Measurements from ENCODE around the gene INSM1. TPM values are rescaled to one million over a fixed set of nuclear protein-coding genes. Genes with fewer than 3 reads are reported as not detected.

Gene INSM1, protein sequence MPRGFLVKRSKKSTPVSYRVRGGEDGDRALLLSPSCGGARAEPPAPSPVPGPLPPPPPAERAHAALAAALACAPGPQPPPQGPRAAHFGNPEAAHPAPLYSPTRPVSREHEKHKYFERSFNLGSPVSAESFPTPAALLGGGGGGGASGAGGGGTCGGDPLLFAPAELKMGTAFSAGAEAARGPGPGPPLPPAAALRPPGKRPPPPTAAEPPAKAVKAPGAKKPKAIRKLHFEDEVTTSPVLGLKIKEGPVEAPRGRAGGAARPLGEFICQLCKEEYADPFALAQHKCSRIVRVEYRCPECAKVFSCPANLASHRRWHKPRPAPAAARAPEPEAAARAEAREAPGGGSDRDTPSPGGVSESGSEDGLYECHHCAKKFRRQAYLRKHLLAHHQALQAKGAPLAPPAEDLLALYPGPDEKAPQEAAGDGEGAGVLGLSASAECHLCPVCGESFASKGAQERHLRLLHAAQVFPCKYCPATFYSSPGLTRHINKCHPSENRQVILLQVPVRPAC
- not detected in 2 replicates for total RNA-seq (2014; rRNA removed; shearing (Covaris generic); ENCODE audit: low replicate concordance)

DNA sequence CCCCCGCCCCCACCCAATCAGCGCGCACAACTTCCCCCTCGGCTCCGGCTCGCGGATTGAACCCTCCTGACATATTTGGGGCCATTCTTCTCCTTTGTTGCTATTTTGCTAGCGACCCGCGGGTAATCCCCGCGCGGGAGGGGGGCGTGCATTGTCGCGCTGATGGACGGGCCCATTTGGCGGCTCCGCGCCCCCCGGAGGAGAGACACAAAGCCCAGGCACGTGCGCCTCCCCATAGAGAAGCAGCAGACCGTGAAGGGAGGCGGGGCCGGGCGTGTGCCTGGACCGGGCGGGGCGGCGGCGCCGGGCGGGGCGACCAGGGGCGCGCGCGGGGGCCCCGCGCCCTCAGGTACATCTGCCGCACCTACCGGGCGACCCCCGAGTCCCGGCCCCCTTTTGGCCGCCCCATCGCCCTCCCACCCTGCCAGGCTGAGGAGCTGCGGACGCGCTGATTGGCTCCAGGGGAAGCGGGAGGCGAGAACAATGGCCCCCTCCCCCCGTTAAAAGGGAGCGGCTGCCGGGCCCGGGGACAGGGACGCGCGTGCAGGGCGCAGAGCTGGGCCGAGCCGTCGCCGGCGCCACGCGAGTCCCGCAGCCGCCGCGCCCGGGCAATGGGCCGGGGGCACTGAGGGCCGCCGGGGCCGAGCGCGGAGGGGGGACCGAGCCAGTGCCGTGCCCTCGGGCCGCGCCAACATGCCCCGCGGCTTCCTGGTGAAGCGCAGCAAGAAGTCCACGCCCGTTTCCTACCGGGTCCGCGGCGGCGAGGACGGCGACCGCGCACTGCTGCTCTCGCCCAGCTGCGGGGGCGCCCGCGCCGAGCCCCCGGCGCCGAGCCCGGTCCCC lies at the start of gene INSM1:
INSM1 (plus strand) TSS at position 530 of the 843 bp plus-strand sequence; CDS start at position 694, 164 bp downstream.
- Histone ChIP-seq H3K4me1 (ENCODE audit: low read length) (no peaks in the 10 kb centered on the region), H3K9me2 (replicated peaks; ENCODE audit: insufficient read depth, low read length) (no peaks in the 10 kb centered on the region), H3K4me3 (ENCODE audit: low read length) (no peak within 1 kb of the TSS), H3K79me2 (ENCODE audit: low read length) (no peaks in the 10 kb centered on the region), H3K4me2 (ENCODE audit: low read depth, low read length, poor library complexity, severe bottlenecking) (no peak within 1 kb of the TSS), H3K27me3 (ENCODE audit: low read length) (no peaks in the 10 kb centered on the region), H3K36me3 (ENCODE audit: insufficient read depth, low read length) (no peaks in the 10 kb centered on the region), H3K9ac (ENCODE audit: low read length) (no peak within 1 kb of the TSS), H3K27ac (ENCODE audit: low read length) (no peak within 1 kb of the TSS), H3K9me3 (ENCODE audit: low read length) (no peaks in the 10 kb centered on the region), H4K20me1 (ENCODE audit: insufficient read depth, low read depth, low read length) (no peaks in the 10 kb centered on the region), H2AFZ (ENCODE audit: low read length) (no peak within 1 kb of the TSS)
- DNase-seq: no peak

DNA sequence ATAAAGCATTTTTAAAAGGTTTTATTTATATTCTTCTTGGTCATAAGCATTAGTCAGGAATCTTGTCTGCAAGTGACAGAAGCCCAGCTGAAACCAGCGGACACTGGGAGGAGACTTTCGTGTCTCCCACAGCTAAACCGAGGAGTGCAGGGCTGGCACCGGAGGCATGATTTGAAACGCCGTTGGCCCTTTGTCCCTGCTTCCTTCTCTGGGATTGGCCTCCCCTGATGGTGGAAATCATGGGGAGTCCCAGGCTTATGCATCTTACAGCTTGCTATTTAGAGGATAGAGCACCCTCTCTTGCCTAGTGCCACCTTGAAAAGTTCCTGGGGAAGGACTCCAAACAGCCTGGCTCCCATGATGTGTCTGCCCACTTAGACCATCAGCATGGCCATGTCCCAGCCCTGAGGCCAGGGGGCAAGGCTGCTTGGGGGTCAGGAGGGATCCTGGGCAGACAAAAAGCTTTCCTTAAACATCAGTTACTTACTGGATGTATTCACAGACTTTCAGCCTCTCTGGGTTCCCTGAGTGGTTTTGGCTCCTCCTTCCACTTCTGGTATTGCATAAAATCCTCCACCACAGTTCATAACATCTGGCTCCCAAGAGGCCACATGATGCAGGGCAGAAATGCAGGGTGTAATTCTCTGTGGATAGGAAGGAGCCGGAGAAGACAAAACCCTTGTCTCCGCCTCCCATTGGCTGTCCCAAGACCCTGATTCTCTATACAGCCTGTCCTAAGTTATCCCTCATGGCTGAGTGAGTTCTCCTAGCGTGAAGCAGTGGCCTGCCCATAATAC lies 49.3 kb upstream of the INSM1 start:
- H3K79me2 ChIP-seq (ENCODE audit: low read length): no peaks in the 10 kb centered on the region
- no peaks in the 10 kb centered on the region for H3K9me3 ChIP-seq (ENCODE audit: low read length)
- no peak for DNase-seq
- no peak overlapping the region for H3K9ac ChIP-seq (ENCODE audit: low read length)
- no peak overlapping the region for H3K4me3 ChIP-seq (ENCODE audit: low read length)
- no peaks in the 10 kb centered on the region for H3K27me3 ChIP-seq (ENCODE audit: low read length)
- H3K4me2 ChIP-seq (ENCODE audit: low read depth, low read length, poor library complexity, severe bottlenecking): no peak overlapping the region
- H3K36me3 ChIP-seq (ENCODE audit: insufficient read depth, low read length): no peaks in the 10 kb centered on the region
- no peak overlapping the region for H2AFZ ChIP-seq (ENCODE audit: low read length)
- no peaks in the 10 kb centered on the region for H4K20me1 ChIP-seq (ENCODE audit: insufficient read depth, low read depth, low read length)
- H3K27ac ChIP-seq (ENCODE audit: low read length): no peak overlapping the region
- no peaks in the 10 kb centered on the region for H3K9me2 ChIP-seq (replicated peaks; ENCODE audit: insufficient read depth, low read length)
- H3K4me1 ChIP-seq (ENCODE audit: low read length): peaks cover 6% of the 10 kb centered on the region

DNA sequence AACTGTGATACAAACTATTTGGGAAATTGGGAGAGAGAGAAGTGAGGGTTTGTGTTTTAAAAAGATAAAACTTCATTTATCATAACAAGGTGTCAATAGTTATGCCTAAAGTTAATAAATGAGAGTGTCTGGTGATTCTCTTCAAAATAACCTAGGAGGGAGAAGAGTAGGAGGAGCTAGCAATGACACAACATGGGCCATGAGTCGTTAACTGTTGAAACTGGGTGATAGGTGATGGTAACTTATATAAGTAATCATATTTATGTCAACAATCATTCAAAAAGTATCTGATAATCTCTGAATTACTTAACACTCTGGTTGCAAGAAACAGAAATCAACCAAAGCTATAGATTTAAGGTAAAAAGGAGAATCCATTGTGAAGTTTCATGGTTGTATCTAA lies 46.8 kb upstream of the INSM1 start:
- Histone ChIP-seq H3K4me2 (ENCODE audit: low read depth, low read length, poor library complexity, severe bottlenecking) (no peak overlapping the region), H3K36me3 (ENCODE audit: insufficient read depth, low read length) (no peaks in the 10 kb centered on the region), H3K9me3 (ENCODE audit: low read length) (no peaks in the 10 kb centered on the region)

DNA sequence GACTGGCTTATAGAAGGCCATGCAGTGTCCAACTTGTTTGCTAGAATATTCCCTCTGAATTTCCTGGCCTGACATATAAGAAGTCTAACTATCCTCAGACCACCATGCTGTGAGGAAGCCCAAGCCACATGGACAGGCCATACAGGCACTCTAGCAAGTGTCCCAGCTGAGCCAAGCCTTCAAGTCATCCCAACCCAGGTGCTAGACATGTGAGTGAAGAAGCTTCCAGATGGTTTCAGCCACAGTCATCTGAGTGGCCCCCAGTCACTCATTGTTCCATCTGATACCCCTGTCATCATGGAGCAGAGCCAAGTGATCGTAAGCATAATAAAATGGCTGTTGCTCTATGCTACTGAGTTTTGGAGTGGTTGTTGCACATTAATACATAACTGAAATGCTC lies 46.0 kb upstream of the INSM1 start:
- Histone ChIP-seq H3K36me3 (ENCODE audit: insufficient read depth, low read length) (no peaks in the 10 kb centered on the region), H3K9me3 (ENCODE audit: low read length) (no peaks in the 10 kb centered on the region), H3K9me2 (replicated peaks; ENCODE audit: insufficient read depth, low read length) (no peaks in the 10 kb centered on the region), H3K4me2 (ENCODE audit: low read depth, low read length, poor library complexity, severe bottlenecking) (no peak overlapping the region), H3K4me3 (ENCODE audit: low read length) (no peak overlapping the region), H4K20me1 (ENCODE audit: insufficient read depth, low read depth, low read length) (no peaks in the 10 kb centered on the region), H3K9ac (ENCODE audit: low read length) (no peak overlapping the region), H3K27ac (ENCODE audit: low read length) (no peak overlapping the region), H3K79me2 (ENCODE audit: low read length) (no peaks in the 10 kb centered on the region), H2AFZ (ENCODE audit: low read length) (no peak overlapping the region), H3K4me1 (ENCODE audit: low read length) (peaks cover 6% of the 10 kb centered on the region), H3K27me3 (ENCODE audit: low read length) (no peaks in the 10 kb centered on the region)
- no peak for DNase-seq

More for the DNA sequence above, 46.8 kb upstream of the INSM1 start:
- H3K4me3 ChIP-seq (ENCODE audit: low read length): no peak overlapping the region
- no peak overlapping the region for H3K27ac ChIP-seq (ENCODE audit: low read length)
- H4K20me1 ChIP-seq (ENCODE audit: insufficient read depth, low read depth, low read length): no peaks in the 10 kb centered on the region
- H3K9ac ChIP-seq (ENCODE audit: low read length): no peak overlapping the region
- no peaks in the 10 kb centered on the region for H3K27me3 ChIP-seq (ENCODE audit: low read length)
- H3K4me1 ChIP-seq (ENCODE audit: low read length): peaks cover 6% of the 10 kb centered on the region
- H3K9me2 ChIP-seq (replicated peaks; ENCODE audit: insufficient read depth, low read length): no peaks in the 10 kb centered on the region
- no peaks in the 10 kb centered on the region for H3K79me2 ChIP-seq (ENCODE audit: low read length)
- DNase-seq: no peak
- H2AFZ ChIP-seq (ENCODE audit: low read length): no peak overlapping the region

DNA sequence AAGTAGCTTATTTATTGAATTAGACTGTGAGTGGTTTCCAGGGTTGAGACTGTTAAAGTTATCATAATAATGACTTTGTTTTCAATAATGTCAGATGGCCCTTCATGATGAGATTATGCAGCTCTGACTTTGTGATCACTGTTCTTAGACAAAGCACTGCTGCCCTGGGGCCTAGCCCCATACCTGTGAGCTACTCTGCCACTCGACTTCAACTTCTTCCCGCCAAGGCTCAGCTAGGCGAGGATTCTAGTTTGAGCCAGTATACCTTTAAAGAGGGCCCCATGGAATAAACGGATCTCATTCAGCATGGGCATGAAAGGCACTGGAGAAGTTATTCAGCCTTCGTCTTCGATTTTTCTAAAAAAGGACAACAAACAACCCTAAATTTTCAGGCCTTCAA lies 45.0 kb upstream of the INSM1 start:
- Histone ChIP-seq H3K9me3 (ENCODE audit: low read length) (no peaks in the 10 kb centered on the region), H3K27ac (ENCODE audit: low read length) (no peak overlapping the region), H3K9me2 (replicated peaks; ENCODE audit: insufficient read depth, low read length) (no peaks in the 10 kb centered on the region), H3K27me3 (ENCODE audit: low read length) (no peaks in the 10 kb centered on the region), H3K79me2 (ENCODE audit: low read length) (no peaks in the 10 kb centered on the region), H3K4me3 (ENCODE audit: low read length) (no peak overlapping the region), H2AFZ (ENCODE audit: low read length) (no peak overlapping the region), H4K20me1 (ENCODE audit: insufficient read depth, low read depth, low read length) (no peaks in the 10 kb centered on the region), H3K4me2 (ENCODE audit: low read depth, low read length, poor library complexity, severe bottlenecking) (no peak overlapping the region), H3K36me3 (ENCODE audit: insufficient read depth, low read length) (no peaks in the 10 kb centered on the region), H3K9ac (ENCODE audit: low read length) (no peak overlapping the region), H3K4me1 (ENCODE audit: low read length) (no peaks in the 10 kb centered on the region)
- no peak for DNase-seq

DNA sequence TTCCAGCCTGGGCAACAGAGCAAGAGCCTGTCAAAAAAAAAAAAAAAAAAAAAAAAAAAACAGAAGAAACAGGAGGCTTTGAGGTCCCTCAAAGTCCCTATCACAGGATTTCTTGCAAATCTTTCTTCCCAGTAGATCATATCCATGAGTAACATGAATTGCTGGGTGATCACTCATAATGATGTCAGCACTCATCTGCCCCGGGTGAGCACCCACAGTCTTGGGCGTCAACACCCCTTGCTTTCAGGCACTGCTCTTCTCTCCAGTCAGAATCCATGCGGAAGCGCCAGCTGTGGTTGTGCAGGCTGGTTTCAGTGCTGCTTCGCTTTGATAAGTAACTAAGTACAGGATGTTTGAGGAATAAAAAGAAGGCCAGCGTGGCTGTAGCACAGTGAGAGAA lies 40.2 kb upstream of the INSM1 start:
- Histone ChIP-seq H3K9ac (ENCODE audit: low read length) (no peak overlapping the region), H3K79me2 (ENCODE audit: low read length) (no peaks in the 10 kb centered on the region), H4K20me1 (ENCODE audit: insufficient read depth, low read depth, low read length) (no peaks in the 10 kb centered on the region), H3K27me3 (ENCODE audit: low read length) (no peaks in the 10 kb centered on the region), H3K36me3 (ENCODE audit: insufficient read depth, low read length) (no peaks in the 10 kb centered on the region), H3K27ac (ENCODE audit: low read length) (no peak overlapping the region), H3K9me3 (ENCODE audit: low read length) (no peaks in the 10 kb centered on the region), H3K4me3 (ENCODE audit: low read length) (no peak overlapping the region), H3K4me2 (ENCODE audit: low read depth, low read length, poor library complexity, severe bottlenecking) (no peak overlapping the region), H3K9me2 (replicated peaks; ENCODE audit: insufficient read depth, low read length) (no peaks in the 10 kb centered on the region), H3K4me1 (ENCODE audit: low read length) (no peaks in the 10 kb centered on the region), H2AFZ (ENCODE audit: low read length) (no peak overlapping the region)
- DNase-seq: no peak

DNA sequence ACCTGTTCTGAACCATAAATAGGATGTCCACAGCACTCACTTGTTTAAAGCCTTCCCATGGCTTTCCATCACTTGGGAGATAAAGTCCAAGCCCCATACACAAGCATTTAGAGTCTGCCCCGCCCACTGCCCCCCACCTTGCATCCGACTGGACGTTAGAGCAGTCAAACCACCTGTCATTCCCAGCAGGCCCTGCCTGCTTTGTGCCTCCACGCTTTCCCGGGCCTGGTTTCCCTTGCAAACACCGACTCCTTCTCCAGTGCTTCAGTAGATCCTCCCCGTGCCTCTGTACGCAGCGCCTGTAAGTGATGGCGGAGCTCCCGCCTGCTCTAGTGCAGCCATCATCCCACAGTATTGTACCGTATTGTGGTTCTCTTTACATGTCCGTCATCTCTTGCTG lies 38.3 kb upstream of the INSM1 start:
- Histone ChIP-seq H2AFZ (ENCODE audit: low read length) (no peak overlapping the region), H3K9me3 (ENCODE audit: low read length) (no peaks in the 10 kb centered on the region), H3K79me2 (ENCODE audit: low read length) (no peaks in the 10 kb centered on the region), H3K4me2 (ENCODE audit: low read depth, low read length, poor library complexity, severe bottlenecking) (no peak overlapping the region), H4K20me1 (ENCODE audit: insufficient read depth, low read depth, low read length) (no peaks in the 10 kb centered on the region), H3K4me1 (ENCODE audit: low read length) (peaks cover 10% of the 10 kb centered on the region), H3K9ac (ENCODE audit: low read length) (no peak overlapping the region), H3K27ac (ENCODE audit: low read length) (no peak overlapping the region), H3K4me3 (ENCODE audit: low read length) (no peak overlapping the region), H3K27me3 (ENCODE audit: low read length) (no peaks in the 10 kb centered on the region), H3K9me2 (replicated peaks; ENCODE audit: insufficient read depth, low read length) (no peaks in the 10 kb centered on the region), H3K36me3 (ENCODE audit: insufficient read depth, low read length) (no peaks in the 10 kb centered on the region)
- no peak for DNase-seq
